NT2/D1 (cell line): ENCODE data around the gene CRY2.
A peak's percentile ranks its signal among the peaks of the same experiment; 100 is the strongest.
"Not testable (repeated sequence)": the region's sequence is repeated elsewhere in the genome, so short reads cannot be mapped to it uniquely, and the experiment has no call there.

Experiments used
- DNase-seq: peaks from one replicate; pipeline ENCODE4 v3.0.0-alpha.2; 2011; ENCODE audit warnings: low read depth, low spot score
- H3K27me3 ChIP-seq: 2 replicates; pipeline ENCODE4 v1.6.0; 2011; ENCODE audit warnings: mild to moderate bottlenecking; ENCODE audit not compliant: insufficient read length, insufficient read depth
- H3K36me3 ChIP-seq: 2 replicates; pipeline ENCODE4 v1.6.1; 2011; ENCODE audit warnings: mild to moderate bottlenecking, low read length, mixed read lengths; ENCODE audit not compliant: insufficient read depth, insufficient read length
- H3K4me1 ChIP-seq: 2 replicates; pipeline ENCODE4 v1.5.1; 2011; ENCODE audit not compliant: insufficient read depth, insufficient read length
- H3K4me3 ChIP-seq: 2 replicates; pipeline ENCODE4 v1.5.1; 2011; ENCODE audit warnings: low read depth; ENCODE audit not compliant: insufficient read length
- H3K9ac ChIP-seq: 2 replicates; pipeline ENCODE4 v1.6.0; 2011; ENCODE audit warnings: low read depth; ENCODE audit not compliant: insufficient read length
- H3K9me3 ChIP-seq: 2 replicates; pipeline ENCODE4 v1.5.1; 2011; ENCODE audit warnings: mild to moderate bottlenecking, low read length; ENCODE audit not compliant: insufficient read depth
- SUZ12 ChIP-seq: IDR thresholded peaks from 2 replicates; pipeline ENCODE4 v1.6.1; 2011; ENCODE audit not compliant: insufficient read length, insufficient read depth; ENCODE audit errors: extremely low read depth
- YY1 ChIP-seq: IDR thresholded peaks from 2 replicates; pipeline ENCODE4 v1.6.1; 2011; ENCODE audit not compliant: insufficient read length, insufficient read depth
- ZNF274 ChIP-seq: IDR thresholded peaks from 2 replicates; pipeline ENCODE4 v1.6.1; 2011; ENCODE audit warnings: mild to moderate bottlenecking, low read depth, low read length

The CRY2 gene

GRCh38 chr11:45816614-45817013, 30.7 kb upstream of the CRY2 start:
- no peaks in the 10 kb centered on the region for H3K27me3 ChIP-seq
- TF ChIP-seq SUZ12 (no peak), ZNF274 (no peak), YY1 (no peak)

GRCh38 chr11:45817191-45817590, 30.1 kb upstream of the CRY2 start:
- H3K9ac ChIP-seq = no peak overlapping the region
- no peaks in the 10 kb centered on the region for H3K9me3 ChIP-seq
- peaks cover 7% of the 10 kb centered on the region for H3K36me3 ChIP-seq
- TF ChIP-seq YY1 = no peak
- no peak for TF ChIP-seq ZNF274
- no peak for TF ChIP-seq SUZ12
- no peak for DNase-seq
- no peak overlapping the region for H3K4me3 ChIP-seq
- H3K27me3 ChIP-seq = no peaks in the 10 kb centered on the region
- H3K4me1 ChIP-seq = peaks cover 10% of the 10 kb centered on the region

More at GRCh38 chr11:45816614-45817013, 30.7 kb upstream of the CRY2 start:
- H3K4me1 ChIP-seq = peaks cover 10% of the 10 kb centered on the region
- peaks cover 13% of the 10 kb centered on the region for H3K36me3 ChIP-seq
- H3K9me3 ChIP-seq = no peaks in the 10 kb centered on the region
- DNase-seq = peak; percentile 75
- H3K4me3 ChIP-seq = no peak overlapping the region
- peak overlapping the region; percentile 34 for H3K9ac ChIP-seq

DNA sequence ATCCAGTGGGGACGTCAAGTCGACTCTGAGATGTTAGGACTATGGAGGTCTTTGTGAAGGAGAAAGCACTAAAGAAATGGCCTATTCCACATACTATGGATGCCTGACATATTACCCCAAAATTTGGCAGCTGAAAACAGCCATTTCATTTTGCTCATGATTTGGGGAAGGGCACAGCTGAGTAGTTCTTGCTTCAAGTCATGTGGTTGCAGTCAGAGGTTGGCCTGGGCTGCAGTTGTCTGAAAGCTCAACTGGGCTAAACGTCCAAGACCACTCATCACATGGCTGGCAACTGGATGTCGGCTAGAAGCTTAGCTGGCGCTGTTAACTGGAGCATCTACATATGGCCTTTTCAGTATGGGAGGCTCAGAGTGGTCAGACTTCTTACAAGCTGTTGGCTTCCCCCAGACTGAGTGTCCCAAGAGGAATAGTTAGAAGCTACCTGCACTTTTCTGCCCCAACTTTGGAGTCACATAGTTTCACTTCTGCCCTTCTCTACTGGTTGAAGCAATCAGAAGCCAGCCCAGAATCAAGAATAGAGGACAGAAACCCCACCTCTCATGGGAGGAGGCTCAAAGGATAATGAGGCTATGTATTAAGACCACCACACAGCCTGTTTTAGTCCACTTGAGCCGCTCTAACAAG, 28.2 kb upstream of the CRY2 start:
- DNase-seq = no peak
- Histone ChIP-seq H3K9me3 (no peaks in the 10 kb centered on the region), H3K27me3 (no peaks in the 10 kb centered on the region), H3K9ac (no peak overlapping the region), H3K4me3 (no peak overlapping the region), H3K36me3 (no peaks in the 10 kb centered on the region), H3K4me1 (no peaks in the 10 kb centered on the region)
- TF ChIP-seq ZNF274 = no peak
- TF ChIP-seq YY1 = no peak
- TF ChIP-seq SUZ12 = no peak

DNA sequence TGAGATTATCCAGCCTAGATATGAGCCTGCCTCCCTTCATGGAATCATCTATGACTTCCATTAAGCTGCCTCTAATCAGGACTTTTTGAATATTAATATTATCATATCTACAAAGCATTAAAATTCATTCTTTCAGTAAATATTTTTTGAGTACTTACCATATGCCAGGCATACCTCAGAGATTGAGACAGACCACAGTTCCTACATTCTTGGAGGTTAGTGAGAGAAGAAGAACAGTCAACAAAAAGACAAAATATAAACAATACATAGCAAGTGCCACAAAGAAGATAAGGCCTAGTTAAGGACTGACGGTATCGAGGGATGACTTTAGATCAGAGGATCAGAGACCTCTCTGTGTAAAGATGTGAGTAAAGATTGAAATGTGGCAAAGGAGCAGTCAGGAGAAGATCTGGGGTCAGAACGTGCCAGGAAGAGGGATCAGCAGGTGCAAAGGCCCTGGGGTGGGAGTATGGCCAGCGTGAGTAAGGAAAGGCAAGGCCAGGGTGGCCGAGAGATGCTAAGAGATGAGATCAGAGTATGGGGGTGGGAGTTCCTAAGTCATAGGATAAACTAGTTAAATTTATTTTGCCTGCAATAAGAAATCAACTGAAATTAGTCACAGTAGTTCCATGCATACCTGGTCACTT, 26.9 kb upstream of the CRY2 start:
- Histone ChIP-seq H3K4me3 (no peak overlapping the region), H3K9ac (no peak overlapping the region), H3K9me3 (no peaks in the 10 kb centered on the region), H3K36me3 (no peaks in the 10 kb centered on the region), H3K4me1 (no peaks in the 10 kb centered on the region), H3K27me3 (no peaks in the 10 kb centered on the region)
- TF ChIP-seq ZNF274 (no peak), YY1 (no peak)
- no peak for DNase-seq

- H3K36me3 ChIP-seq, H3K4me1 ChIP-seq, H3K9me3 ChIP-seq, H3K4me3 ChIP-seq: not testable (repeated sequence)
- Histone ChIP-seq H3K9ac (peak overlapping the region; percentile 12), H3K27me3 (peaks cover 24% of the 10 kb centered on the region)
- peak; percentile 46 for DNase-seq
Measured at GRCh38 chr11:45826492-45826891, 20.8 kb upstream of the CRY2 start.

DNA sequence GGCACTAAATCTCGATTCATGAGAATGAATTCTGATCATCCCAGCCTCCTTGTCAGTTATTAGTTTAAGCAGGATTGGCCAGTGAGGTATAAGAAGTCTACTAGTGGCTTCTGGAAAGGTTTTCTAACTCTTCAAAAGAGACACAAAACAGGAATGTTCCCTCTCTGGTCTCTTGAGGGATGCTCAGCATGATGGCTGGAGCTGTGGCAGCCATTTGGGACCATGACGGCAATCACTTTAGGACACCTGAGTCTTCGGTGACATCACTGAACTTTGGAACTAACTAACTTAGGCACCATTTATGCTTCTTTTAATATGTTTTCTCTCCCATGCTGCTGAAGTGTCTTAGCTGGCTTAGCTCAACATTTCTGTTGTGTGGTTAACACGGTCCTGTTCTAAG, 20.2 kb upstream of the CRY2 start:
- no peaks in the 10 kb centered on the region for H3K36me3 ChIP-seq
- no peak for DNase-seq
- no peak overlapping the region for H3K4me3 ChIP-seq
- peaks cover 24% of the 10 kb centered on the region for H3K27me3 ChIP-seq
- H3K9ac ChIP-seq = no peak overlapping the region
- peaks cover 8% of the 10 kb centered on the region for H3K4me1 ChIP-seq
- TF ChIP-seq ZNF274 (no peak), SUZ12 (no peak)
- no peaks in the 10 kb centered on the region for H3K9me3 ChIP-seq

GRCh38 chr11:45828996-45829395, 18.3 kb upstream of the CRY2 start:
- H3K9me3 ChIP-seq = no peaks in the 10 kb centered on the region
- no peak overlapping the region for H3K9ac ChIP-seq
- H3K36me3 ChIP-seq = no peaks in the 10 kb centered on the region
- peaks cover 8% of the 10 kb centered on the region for H3K4me1 ChIP-seq
- H3K27me3 ChIP-seq = peaks cover 24% of the 10 kb centered on the region
- DNase-seq = no peak
- H3K4me3 ChIP-seq = no peak overlapping the region
- TF ChIP-seq ZNF274 (no peak), YY1 (no peak), SUZ12 (no peak)

DNA sequence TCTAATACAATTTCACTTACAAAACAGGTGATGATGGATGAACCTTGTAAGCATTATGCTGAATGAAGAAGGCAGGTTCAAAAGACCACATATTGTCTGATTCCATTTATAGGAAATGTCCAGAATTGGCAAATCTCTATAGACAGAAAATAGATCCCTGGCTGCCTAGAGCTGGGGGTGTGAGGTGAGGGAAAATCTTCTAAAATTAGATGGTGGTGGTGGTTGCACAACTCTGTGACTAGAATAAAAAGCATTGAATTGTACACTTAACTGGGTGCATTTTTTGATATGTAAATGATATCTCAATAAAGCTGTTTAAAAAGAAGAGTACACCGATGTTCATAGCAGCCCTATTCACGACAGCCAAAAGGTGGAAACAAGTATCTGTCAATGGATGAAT, 16.7 kb upstream of the CRY2 start:
- H3K36me3 ChIP-seq = no peaks in the 10 kb centered on the region
- no peak overlapping the region for H3K9ac ChIP-seq
- TF ChIP-seq YY1 (no peak), ZNF274 (no peak), SUZ12 (no peak)
- H3K4me3 ChIP-seq = no peak overlapping the region
- H3K27me3 ChIP-seq = peaks cover 24% of the 10 kb centered on the region
- no peak for DNase-seq
- peaks cover 8% of the 10 kb centered on the region for H3K4me1 ChIP-seq
- H3K9me3 ChIP-seq = no peaks in the 10 kb centered on the region
